ENCODE results near the gene ELF4.

DNA sequence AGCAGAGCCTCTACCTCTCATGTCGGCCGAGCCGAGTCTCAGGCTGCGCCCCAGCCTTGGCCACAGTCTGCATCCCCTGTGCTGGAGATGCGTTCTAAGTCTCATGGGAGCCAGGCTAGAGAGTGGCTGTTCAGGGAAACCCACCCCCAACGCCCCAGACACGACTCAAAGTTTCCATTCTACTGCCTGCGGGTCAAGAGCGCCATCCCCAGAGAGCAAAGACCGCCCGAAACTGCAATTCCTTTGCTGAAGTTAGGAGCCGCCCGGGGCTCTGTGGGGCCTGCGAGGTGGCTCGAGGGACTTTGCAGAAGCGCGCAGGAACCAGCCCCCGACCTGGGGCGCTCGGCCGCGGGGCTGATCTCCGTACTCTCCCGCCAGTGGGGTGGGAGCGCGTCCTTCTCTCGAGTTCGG is 10.0 kb upstream of the ELF4 start:
- TF ChIP-seq CTCF (conservative IDR thresholded peaks at IDR 0.05; ENCODE audit: low read depth, low read length) (no peak), EZH2 (IDR thresholded peaks at IDR 0.05; ENCODE audit: borderline replicate concordance, low read depth, low read length, poor library complexity, severe bottlenecking) (no peak)
